Keratinocyte (primary cell): ENCODE results near the gene BLACAT1. TPM values are rescaled to one million over a fixed set of nuclear protein-coding genes. Genes with fewer than 3 reads are reported as not detected.

Experiments used
- DNase-seq: peaks from one replicate; pipeline ENCODE4 v3.0.0-alpha.2; 2011; ENCODE audit warnings: low read depth, missing footprints, low spot score
- FAIRE-seq: peaks from 2 replicates; lab custom pipeline; 2011; peaks lifted over from hg19 to GRCh38; lab: Jason Lieb, UNC
- H2AFZ ChIP-seq: 2 replicates; pipeline ENCODE4 v1.6.0; 2012; ENCODE audit warnings: low read length, control low read depth, inconsistent platforms; ENCODE audit not compliant: control insufficient read depth
- H3K27ac ChIP-seq: 2 replicates; pipeline ENCODE4 v1.5.1; 2011; ENCODE audit warnings: low read length; ENCODE audit not compliant: control insufficient read depth, insufficient read depth
- H3K27me3 ChIP-seq: 3 replicates; pipeline ENCODE4 v1.6.0; 2011; ENCODE audit warnings: low read length; ENCODE audit not compliant: control insufficient read depth, insufficient read depth; ENCODE audit errors: extremely low read depth
- H3K36me3 ChIP-seq, 2 experiments: 2 replicates in 1 of 2; 3 replicates in 1 of 2; pipeline ENCODE4 v1.5.1; 2011; ENCODE audit warnings: low read length in 2 of 2, mild to moderate bottlenecking in 1 of 2; ENCODE audit not compliant: control insufficient read depth in 2 of 2, insufficient read depth in 2 of 2; ENCODE audit errors: extremely low read depth in 1 of 2
- H3K4me1 ChIP-seq: 3 replicates; pipeline ENCODE4 v1.5.1; 2011; ENCODE audit warnings: low read length; ENCODE audit not compliant: control insufficient read depth, insufficient read depth; ENCODE audit errors: extremely low read depth
- H3K4me2 ChIP-seq: 3 replicates; pipeline ENCODE4 v1.6.0; 2011; ENCODE audit warnings: low read depth, low read length; ENCODE audit not compliant: control insufficient read depth, insufficient read depth; ENCODE audit errors: extremely low read depth
- H3K4me3 ChIP-seq, 3 experiments: fragments of 200-600 bp in 1 of 3; sonication (generic) in 1 of 3; 2 replicates in 2 of 3; 3 replicates in 1 of 3; pipeline ENCODE4 v1.5.1; 2011 to 2016; ENCODE audit warnings: low read length in 3 of 3, mild to moderate bottlenecking in 3 of 3, control low read depth in 2 of 3, inconsistent platforms in 1 of 3, low read depth in 1 of 3, mixed read lengths in 1 of 3, mixed run types in 1 of 3, moderate library complexity in 1 of 3; ENCODE audit not compliant: control insufficient read depth in 2 of 3, insufficient read depth in 2 of 3; ENCODE audit errors: extremely low read depth in 1 of 3
- H3K79me2 ChIP-seq: 2 replicates; pipeline ENCODE4 v1.6.0; 2012; ENCODE audit warnings: low read length; ENCODE audit not compliant: control insufficient read depth, insufficient read depth
- H3K9ac ChIP-seq: 3 replicates; pipeline ENCODE4 v1.6.0; 2011; ENCODE audit warnings: low read length; ENCODE audit not compliant: control insufficient read depth, insufficient read depth; ENCODE audit errors: extremely low read depth
- H3K9me1 ChIP-seq: 3 replicates; pipeline ENCODE4 v1.6.0; 2011; ENCODE audit warnings: low read length; ENCODE audit not compliant: control insufficient read depth, insufficient read depth; ENCODE audit errors: extremely low read depth
- H3K9me3 ChIP-seq: 2 replicates; pipeline ENCODE4 v1.5.1; 2012; ENCODE audit warnings: low read depth, low read length; ENCODE audit not compliant: control insufficient read depth
- H4K20me1 ChIP-seq: 3 replicates; pipeline ENCODE4 v1.6.0; 2011; ENCODE audit warnings: low read length; ENCODE audit not compliant: control insufficient read depth, insufficient read depth; ENCODE audit errors: extremely low read depth
- CTCF ChIP-seq, 3 experiments: IDR thresholded peaks in 1 of 3; conservative IDR thresholded peaks in 1 of 3; optimal IDR thresholded peaks in 1 of 3; 2 replicates in 2 of 3; 3 replicates in 1 of 3; pipeline versions ENCODE3 to v1.5.1; 2011; ENCODE audit warnings: low read length in 3 of 3, mild to moderate bottlenecking in 3 of 3, moderate library complexity in 2 of 3, control low read depth in 1 of 3, inconsistent platforms in 1 of 3; ENCODE audit not compliant: insufficient read depth in 2 of 3; ENCODE audit errors: extremely low read depth in 1 of 3
- EZH2 ChIP-seq: IDR thresholded peaks from one replicate; pipeline ENCODE4 v1.6.1; 2012; ENCODE audit warnings: inconsistent platforms, mild to moderate bottlenecking, low read length, moderate library complexity
- dilution Hi-C: fragments of 300-500 bp; cut with MboI; formaldehyde crosslinking; loops from one replicate; pipeline ENCODE4 v1.7.0; 2020; ENCODE audit warnings: low sequenced_read_pairs; ENCODE audit not compliant: extremely low pct_ligation_motif_present
- polyA plus RNA-seq, 5 experiments: library from polyadenylated mRNA; depleted of rRNA in 3 of 5; stranded (reverse) in 3 of 5; stranded (forward) in 1 of 5; unstranded in 1 of 5; fragments of >200 nt; gene quantifications; 1 replicate in 1 of 5; 2 replicates in 3 of 5; 3 replicates in 1 of 5; pipeline versions ENCODE4 v1.2.1 to v1.2.3, GENCODE V29; 2011 to 2012; ENCODE audit warnings: missing spikeins in 2 of 5, low read depth in 1 of 5, low replicate concordance in 1 of 5

BLACAT1 gene
- polyA plus RNA-seq, 1 donor (not counting 4 experiments of a cell fraction or from before 2014, with no cell fraction given): 4.0 TPM

- DNase-seq (no peak), FAIRE-seq (no peak)
- Histone ChIP-seq H3K4me3 (no peak within 1 kb of the TSS), H3K79me2 (no peaks in the 10 kb centered on the region), H3K9me3 (no peaks in the 10 kb centered on the region), H3K4me1 (no peaks in the 10 kb centered on the region), H4K20me1 (no peaks in the 10 kb centered on the region), H3K9me1 (no peaks in the 10 kb centered on the region), H3K4me2 (no peak within 1 kb of the TSS), H3K36me3 (no peaks in the 10 kb centered on the region), H3K27ac (no peak within 1 kb of the TSS), H3K27me3 (peaks cover 43% of the 10 kb centered on the region), H3K9ac (no peak within 1 kb of the TSS), H2AFZ (no peak within 1 kb of the TSS)
- TF ChIP-seq EZH2 (no peak), CTCF (optimal IDR thresholded peaks at IDR 0.05 in 1 of 3, IDR thresholded peaks at IDR 0.05 in 1 of 3, conservative IDR thresholded peaks at IDR 0.05 in 1 of 3; ENCODE audit: extremely low read depth in 1 of 3, insufficient read depth in 2 of 3, low read length in 3 of 3) (no peak)
- dilution Hi-C loops: no loop called here
These were observed 34.0 kb downstream of the BLACAT1 start, which contains the start of gene LEMD1 for GRCh38 chr1:205421798-205422197. Gene LEMD1 (minus strand): TSS chr1:205422056. CDS start chr1:205420536, 1,520 bp downstream.

- Histone ChIP-seq H3K9me3 (no peaks in the 10 kb centered on the region), H3K79me2 (no peaks in the 10 kb centered on the region), H3K4me3 (no peak overlapping the region), H3K27ac (no peak overlapping the region), H3K27me3 (peaks cover 39% of the 10 kb centered on the region), H3K36me3 (no peaks in the 10 kb centered on the region), H4K20me1 (no peaks in the 10 kb centered on the region), H3K4me1 (no peaks in the 10 kb centered on the region), H3K4me2 (no peak overlapping the region), H2AFZ (no peak overlapping the region), H3K9ac (no peak overlapping the region), H3K9me1 (no peaks in the 10 kb centered on the region)
- dilution Hi-C loops: no loop called here
- FAIRE-seq (no peak), DNase-seq (no peak)
- TF ChIP-seq CTCF (optimal IDR thresholded peaks at IDR 0.05 in 1 of 3, IDR thresholded peaks at IDR 0.05 in 1 of 3, conservative IDR thresholded peaks at IDR 0.05 in 1 of 3; ENCODE audit: extremely low read depth in 1 of 3, insufficient read depth in 2 of 3, low read length in 3 of 3) (no peak), EZH2 (no peak)
These were observed 34.9 kb downstream of the BLACAT1 start for GRCh38 chr1:205420938-205421337.
